Karpas-422 (cell line): ENCODE data around the gene PTCH1. TPM values are rescaled to one million over a fixed set of nuclear protein-coding genes. Genes with fewer than 3 reads are reported as not detected.

Experiments
- DNase-seq: peaks from one replicate; pipeline ENCODE4 v3.0.0-alpha.2; 2015
- H2AFZ ChIP-seq: fragments of 200-600 bp; sonication (generic); 2 replicates; pipeline ENCODE4 v1.6.1; 2014; ENCODE audit warnings: antibody characterized with exemption, low read length, mixed read lengths
- H3K27ac ChIP-seq: fragments of 200-600 bp; sonication (generic); 2 replicates; pipeline ENCODE4 v1.5.1; 2014; ENCODE audit warnings: mild to moderate bottlenecking, low read length, moderate library complexity
- H3K27me3 ChIP-seq: fragments of 200-600 bp; sonication (generic); 2 replicates; pipeline ENCODE4 v1.6.1; 2014; ENCODE audit warnings: low read length, mixed read lengths
- H3K36me3 ChIP-seq: fragments of 200-600 bp; sonication (generic); 2 replicates; pipeline ENCODE4 v1.6.1; 2014; ENCODE audit warnings: low read length, mixed read lengths; ENCODE audit not compliant: insufficient read depth
- H3K4me1 ChIP-seq: fragments of 200-600 bp; sonication (generic); 2 replicates; pipeline ENCODE4 v1.6.1; 2014; ENCODE audit warnings: mild to moderate bottlenecking, low read length, mixed read lengths
- H3K4me2 ChIP-seq: fragments of 200-600 bp; sonication (generic); 2 replicates; pipeline ENCODE4 v1.6.1; 2014; ENCODE audit warnings: low read length, low read depth, mild to moderate bottlenecking; ENCODE audit not compliant: poor library complexity, severe bottlenecking
- H3K4me3 ChIP-seq: fragments of 200-600 bp; sonication (generic); 2 replicates; pipeline ENCODE4 v1.5.1; 2014; ENCODE audit warnings: mild to moderate bottlenecking, antibody characterized with exemption, low read length, mixed read lengths
- H3K79me2 ChIP-seq: fragments of 200-600 bp; sonication (generic); 2 replicates; pipeline ENCODE4 v1.6.1; 2014; ENCODE audit warnings: mild to moderate bottlenecking, low read length, mixed read lengths
- H3K9ac ChIP-seq: fragments of 200-600 bp; sonication (generic); 2 replicates; pipeline ENCODE4 v1.6.0; 2014; ENCODE audit warnings: low read length
- H3K9me2 ChIP-seq: fragments of 200-600 bp; sonication (generic), shearing (Covaris generic); replicated peaks from 2 replicates; pipeline ENCODE4 v1.6.0; 2014; ENCODE audit warnings: mild to moderate bottlenecking, low read length, moderate library complexity; ENCODE audit not compliant: insufficient read depth
- H3K9me3 ChIP-seq: fragments of 300-700, 200-600 bp; sonication (generic); 2 replicates; pipeline ENCODE4 v1.6.1; 2014; ENCODE audit warnings: low read length, mixed read lengths
- H4K20me1 ChIP-seq: fragments of 200-600 bp; sonication (generic); 2 replicates; pipeline ENCODE4 v1.6.1; 2014; ENCODE audit warnings: mild to moderate bottlenecking, antibody characterized with exemption, low read length, low read depth; ENCODE audit not compliant: insufficient read depth
- total RNA-seq: library from RNA; depleted of rRNA; stranded (reverse); fragments of >200 nt; shearing (Covaris generic); gene quantifications from 2 replicates; pipeline ENCODE4 v1.2.3, GENCODE V29; 2014; ENCODE audit warnings: low replicate concordance

The PTCH1 gene
- total RNA-seq, 1 experiment from 2014 or later = 12.4 TPM

- Histone ChIP-seq H3K36me3 (no peaks in the 10 kb centered on the region), H3K9me3 (no peaks in the 10 kb centered on the region), H3K4me3 (no peak overlapping the region), H3K9me2 (no peaks in the 10 kb centered on the region), H3K27me3 (no peaks in the 10 kb centered on the region), H3K27ac (no peak overlapping the region), H3K4me2 (no peak overlapping the region), H3K9ac (no peak overlapping the region), H3K79me2 (no peaks in the 10 kb centered on the region), H3K4me1 (peaks cover 13% of the 10 kb centered on the region), H2AFZ (no peak overlapping the region), H4K20me1 (no peaks in the 10 kb centered on the region)
- DNase-seq = no peak
Observed at GRCh38 chr9:95516221-95516733, 494 bp downstream of the PTCH1 start.

- Histone ChIP-seq H3K4me1 (peaks cover 14% of the 10 kb centered on the region), H3K79me2 (no peaks in the 10 kb centered on the region), H3K36me3 (no peaks in the 10 kb centered on the region), H3K9me3 (no peaks in the 10 kb centered on the region), H3K9me2 (no peaks in the 10 kb centered on the region), H3K27ac (no peak overlapping the region), H3K9ac (no peak overlapping the region), H3K27me3 (no peaks in the 10 kb centered on the region), H3K4me3 (no peak overlapping the region), H2AFZ (no peak overlapping the region), H4K20me1 (no peaks in the 10 kb centered on the region), H3K4me2 (no peak overlapping the region)
- no peak for DNase-seq
Observed at GRCh38 chr9:95515272-95516113, 1.3 kb downstream of the PTCH1 start.

- peaks cover 26% of the 10 kb centered on the region for H3K4me1 ChIP-seq
- H3K4me2 ChIP-seq = no peak overlapping the region
- no peak overlapping the region for H2AFZ ChIP-seq
- no peaks in the 10 kb centered on the region for H3K36me3 ChIP-seq
- H3K79me2 ChIP-seq = no peaks in the 10 kb centered on the region
- no peak overlapping the region for H3K4me3 ChIP-seq
- no peak for DNase-seq
- no peaks in the 10 kb centered on the region for H3K9me3 ChIP-seq
- no peak overlapping the region for H3K9ac ChIP-seq
- H3K27ac ChIP-seq = no peak overlapping the region
- no peaks in the 10 kb centered on the region for H3K9me2 ChIP-seq
- H4K20me1 ChIP-seq = no peaks in the 10 kb centered on the region
- no peaks in the 10 kb centered on the region for H3K27me3 ChIP-seq
Observed at GRCh38 chr9:95514342-95514741, 2.4 kb downstream of the PTCH1 start.

- no peak overlapping the region for H3K4me2 ChIP-seq
- no peaks in the 10 kb centered on the region for H3K9me3 ChIP-seq
- H3K9me2 ChIP-seq = no peaks in the 10 kb centered on the region
- no peak overlapping the region for H2AFZ ChIP-seq
- no peak for DNase-seq
- no peaks in the 10 kb centered on the region for H3K36me3 ChIP-seq
- H3K9ac ChIP-seq = no peak overlapping the region
- no peaks in the 10 kb centered on the region for H4K20me1 ChIP-seq
- H3K79me2 ChIP-seq = no peaks in the 10 kb centered on the region
- peaks cover 27% of the 10 kb centered on the region for H3K4me1 ChIP-seq
- no peaks in the 10 kb centered on the region for H3K27me3 ChIP-seq
- H3K4me3 ChIP-seq = no peak overlapping the region
- no peak overlapping the region for H3K27ac ChIP-seq
Observed at GRCh38 chr9:95513711-95514110, 3.1 kb downstream of the PTCH1 start.

GRCh38 chr9:95512709-95513095 lies 4.1 kb downstream of the PTCH1 start:
- Histone ChIP-seq H3K4me1 (peaks cover 31% of the 10 kb centered on the region), H3K9ac (no peak overlapping the region), H4K20me1 (no peaks in the 10 kb centered on the region), H3K79me2 (no peaks in the 10 kb centered on the region), H3K9me2 (no peaks in the 10 kb centered on the region), H3K9me3 (no peaks in the 10 kb centered on the region), H3K27ac (no peak overlapping the region), H2AFZ (no peak overlapping the region), H3K36me3 (no peaks in the 10 kb centered on the region), H3K27me3 (no peaks in the 10 kb centered on the region), H3K4me3 (no peak overlapping the region), H3K4me2 (peak overlapping the region; percentile 93)
- no peak for DNase-seq

- no peaks in the 10 kb centered on the region for H3K36me3 ChIP-seq
- no peaks in the 10 kb centered on the region for H3K79me2 ChIP-seq
- peak; percentile 68 for DNase-seq
- H3K27me3 ChIP-seq = no peaks in the 10 kb centered on the region
- H2AFZ ChIP-seq = no peak overlapping the region
- no peaks in the 10 kb centered on the region for H3K9me3 ChIP-seq
- H3K27ac ChIP-seq = no peak overlapping the region
- H3K9me2 ChIP-seq = no peaks in the 10 kb centered on the region
- peak overlapping the region; percentile 93 for H3K4me2 ChIP-seq
- peaks cover 36% of the 10 kb centered on the region for H3K4me1 ChIP-seq
- H3K9ac ChIP-seq = peak overlapping the region; percentile 74
- peak overlapping the region; percentile 71 for H3K4me3 ChIP-seq
- H4K20me1 ChIP-seq = no peaks in the 10 kb centered on the region
Observed at GRCh38 chr9:95511952-95512708, 4.6 kb downstream of the PTCH1 start.

GRCh38 chr9:95511616-95511931 lies 5.2 kb downstream of the PTCH1 start:
- Histone ChIP-seq H3K4me2 (peak overlapping the region; percentile 93), H3K27ac (0 out of 2 replicates have a peak overlapping the region, but pooled peaks have one; percentile 8), H3K9ac (peak overlapping the region; percentile 74), H3K9me3 (no peaks in the 10 kb centered on the region), H3K36me3 (no peaks in the 10 kb centered on the region), H3K4me1 (peaks cover 42% of the 10 kb centered on the region), H3K27me3 (no peaks in the 10 kb centered on the region), H2AFZ (peak overlapping the region; percentile 22; the same call in 1 of the 2 replicates), H4K20me1 (no peaks in the 10 kb centered on the region), H3K9me2 (no peaks in the 10 kb centered on the region), H3K4me3 (peak overlapping the region; percentile 71), H3K79me2 (no peaks in the 10 kb centered on the region)
- DNase-seq = no peak
